ENCODE measurements around the gene OR7E24.
"Not testable (repeated sequence)": the region's sequence is repeated elsewhere in the genome, so short reads cannot be mapped to it uniquely, and the experiment has no call there.

Gene OR7E24

DNA sequence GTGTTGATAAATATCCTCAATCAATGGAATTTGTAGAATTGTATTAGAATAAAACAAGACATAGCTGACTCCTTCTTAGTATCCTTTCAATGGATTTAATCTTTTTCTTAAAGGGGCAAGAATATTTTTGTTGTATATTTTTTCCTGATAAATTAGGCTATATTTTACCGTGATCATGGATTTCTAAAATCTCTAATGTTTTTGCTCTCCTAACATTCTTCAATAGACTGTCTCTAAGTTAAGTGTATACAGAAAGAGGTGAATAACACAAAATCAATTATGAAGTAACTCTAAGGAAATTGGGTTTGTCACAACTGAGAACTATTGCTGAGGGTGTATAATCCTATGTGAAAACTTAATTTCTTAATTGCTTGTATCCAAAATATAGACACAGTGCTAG, at the start of gene OR7E24:
OR7E24 (plus strand) TSS at position 301 of the 400 bp plus-strand sequence. CDS start 114 bp downstream, outside the sequence.
- no peak for DNase-seq (ENCODE audit: low read depth in 2 of 2)

DNA sequence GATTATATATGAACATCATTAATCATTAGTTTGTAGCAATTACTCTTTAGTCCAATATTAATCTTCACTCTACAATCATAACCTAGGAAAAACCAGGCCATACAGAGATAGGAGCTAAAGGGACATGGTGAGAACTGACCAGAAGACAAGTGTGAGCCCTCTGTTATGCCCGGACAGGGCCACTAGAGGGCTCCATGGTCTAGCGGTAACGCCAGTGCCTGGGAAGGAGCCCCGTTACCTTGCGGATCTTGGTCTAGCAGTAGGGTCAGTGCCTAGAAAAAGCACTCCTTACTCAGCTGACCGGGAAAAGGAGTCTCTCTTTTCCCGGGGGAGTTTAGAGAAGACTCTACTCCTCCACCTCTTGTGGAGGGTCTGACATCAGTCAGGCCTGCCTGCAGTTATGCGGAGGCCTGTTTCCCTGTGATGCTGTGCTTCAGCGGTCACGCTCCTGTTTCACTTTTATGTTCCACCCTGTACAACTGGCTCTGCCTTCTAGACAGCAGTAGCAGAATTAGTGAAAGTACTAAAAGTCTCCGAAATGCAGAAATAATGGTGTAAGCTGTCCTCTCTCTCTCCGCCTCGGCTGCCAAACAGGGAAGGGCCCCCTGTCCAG, 45.1 kb upstream of the OR7E24 start:
- DNase-seq (ENCODE audit: low read depth in 2 of 2) = peak; percentile 24 to 63

DNA sequence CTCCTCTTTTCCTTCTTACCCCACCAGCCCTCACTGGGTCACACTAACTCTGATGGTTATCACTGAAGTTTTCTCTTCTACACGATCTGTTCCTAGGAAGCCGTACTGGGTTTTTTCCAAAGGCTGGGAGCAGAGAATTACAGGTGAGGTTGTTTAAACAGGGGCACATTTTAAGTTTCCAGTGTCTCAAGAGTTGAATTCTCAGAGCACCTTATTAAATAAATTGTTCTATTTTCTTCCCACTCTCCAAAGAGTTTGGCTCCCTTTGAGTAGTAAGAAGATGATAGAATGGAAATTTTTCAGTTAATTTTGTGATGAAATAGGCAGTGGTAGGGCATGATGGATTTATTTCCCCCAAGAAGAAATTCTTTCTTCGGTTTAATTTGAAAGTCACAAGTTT, 31.2 kb upstream of the OR7E24 start, which contains the start of gene OR7D4:
OR7D4 (minus strand) TSS at position 101 of the 400 bp plus-strand sequence. CDS start 4,752 bp downstream, outside the sequence.
- DNase-seq (ENCODE audit: low read depth in 2 of 2) = no peak

DNA sequence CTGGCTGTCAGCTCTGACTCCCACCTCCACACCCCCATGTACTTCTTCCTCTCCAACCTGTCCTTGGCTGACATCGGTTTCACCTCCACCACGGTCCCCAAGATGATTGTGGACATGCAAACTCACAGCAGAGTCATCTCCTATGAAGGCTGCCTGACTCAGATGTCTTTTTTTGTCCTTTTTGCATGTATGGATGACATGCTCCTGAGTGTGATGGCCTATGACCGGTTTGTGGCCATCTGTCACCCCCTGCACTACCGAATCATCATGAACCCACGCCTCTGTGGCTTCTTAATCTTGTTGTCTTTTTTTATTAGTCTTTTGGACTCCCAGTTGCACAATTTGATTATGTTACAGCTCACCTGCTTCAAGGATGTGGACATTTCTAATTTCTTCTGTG, 506 bp downstream of the OR7E24 start:
- DNase-seq (ENCODE audit: low read depth in 2 of 2) = no peak

DNA sequence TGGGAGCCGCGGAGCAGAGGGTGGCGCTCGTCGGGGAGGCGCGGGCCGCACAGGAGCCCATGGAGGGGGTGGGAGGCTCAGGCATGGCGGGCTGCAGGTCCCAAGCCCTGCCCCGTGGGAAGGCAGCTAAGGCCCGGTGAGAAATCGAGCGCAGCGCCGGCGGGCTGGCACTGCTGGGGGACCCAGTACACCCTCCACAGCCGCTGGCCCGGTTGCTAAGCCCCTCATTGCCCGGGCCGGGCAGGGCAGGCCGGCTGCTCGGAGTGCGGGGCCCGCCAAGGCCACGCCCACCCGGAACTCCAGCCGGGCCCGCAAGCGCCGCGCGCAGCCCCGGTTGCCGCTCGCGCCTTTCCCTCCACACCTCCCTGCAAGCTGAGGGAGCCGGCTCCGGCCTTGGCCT, 32.8 kb downstream of the OR7E24 start:
- DNase-seq (ENCODE audit: low read depth in 2 of 2) = not testable (repeated sequence)

DNA sequence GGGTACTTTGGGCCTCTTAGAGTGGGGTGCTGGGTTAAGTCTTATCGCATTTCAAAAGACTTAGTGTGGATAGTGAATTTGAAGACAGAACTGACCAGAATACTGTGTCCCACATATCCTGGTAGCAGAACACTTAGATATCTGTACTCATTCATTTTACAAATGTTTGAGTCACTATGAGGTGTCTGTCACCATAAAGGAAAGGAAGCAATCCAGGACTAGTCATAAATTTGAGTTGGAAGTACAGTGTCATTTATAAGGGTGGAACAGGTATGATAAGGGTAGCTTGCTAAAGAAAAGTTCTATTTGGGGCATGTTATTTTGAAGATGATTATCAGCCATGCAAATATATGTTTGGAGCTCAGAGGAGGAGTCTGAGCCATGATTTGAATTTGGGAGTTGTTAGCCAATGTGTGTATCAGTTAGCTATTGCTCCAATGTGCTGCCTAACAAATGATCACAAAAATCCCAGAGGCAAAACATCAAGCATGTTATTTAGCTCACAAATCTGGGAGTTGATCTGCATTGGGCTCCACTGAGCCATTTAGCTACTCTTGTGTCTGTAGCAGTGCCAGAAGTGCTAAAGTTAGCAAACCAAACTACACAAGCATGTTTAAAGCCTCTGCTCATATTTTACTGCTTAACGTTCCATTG, 38.6 kb downstream of the OR7E24 start:
- no peak for DNase-seq (ENCODE audit: low read depth in 2 of 2)

DNA sequence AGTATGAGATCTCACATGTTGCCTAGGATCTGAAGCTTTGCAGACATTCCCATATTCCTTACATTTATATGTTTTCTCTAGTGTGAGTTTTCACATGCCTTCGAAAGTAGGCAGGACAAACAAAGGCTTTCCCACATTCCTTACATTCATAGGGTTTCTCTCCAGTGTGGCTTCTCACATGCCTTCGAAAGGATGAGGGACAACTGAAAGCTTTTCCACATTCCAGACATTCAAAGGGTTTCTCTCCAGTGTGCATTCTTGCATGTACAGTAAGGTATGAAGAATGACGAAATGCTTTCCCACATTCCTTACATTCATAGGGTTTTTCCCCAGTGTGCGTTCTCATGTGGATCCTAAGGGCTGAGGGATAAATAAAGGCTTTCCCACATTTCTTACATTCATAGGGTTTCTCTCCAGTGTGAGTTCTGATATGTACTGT, 44.7 kb downstream of the OR7E24 start:
- no peak for DNase-seq (ENCODE audit: low read depth in 2 of 2)

DNA sequence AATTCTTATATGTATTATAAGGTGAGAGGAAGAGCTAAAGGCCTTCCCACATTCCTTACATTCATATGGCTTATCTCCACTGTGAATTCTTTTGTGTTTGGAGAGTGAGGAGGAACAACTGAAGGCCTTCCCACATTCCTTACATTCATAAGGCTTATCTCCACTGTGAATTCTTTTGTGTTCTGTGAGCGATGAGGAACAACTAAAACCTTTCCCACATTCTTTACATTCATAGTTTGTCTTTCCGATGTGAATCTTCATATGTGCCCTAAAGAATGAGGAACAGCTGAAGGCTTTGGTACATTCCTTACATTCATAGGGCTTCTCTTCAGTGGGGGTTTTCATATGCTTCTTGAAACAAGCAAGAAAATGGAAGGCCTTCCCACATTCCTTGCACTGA, 45.6 kb downstream of the OR7E24 start:
- no peak for DNase-seq (ENCODE audit: low read depth in 2 of 2)

All from stimulated activated CD4-positive, alpha-beta T cell treated with anti-CD3 and anti-CD28 coated beads, Interleukin-12 subunit alpha, Interleukin-12 subunit beta, amount 100 ng/mL, for 24 hours (primary cell).